GM12873 (cell line): ENCODE measurements around the gene SLC25A20.

Experiments used
- CTCF ChIP-seq: IDR thresholded peaks from 2 replicates; pipeline ENCODE4 v1.5.1; 2012; ENCODE audit warnings: low read depth, mild to moderate bottlenecking, moderate library complexity, low read length, control low read depth; ENCODE audit not compliant: insufficient read depth; ENCODE audit errors: missing control alignments

SLC25A20 gene

GRCh38 chr3:48896936-48897335, 1.7 kb downstream of the SLC25A20 start:
- TF ChIP-seq CTCF = no peak

GRCh38 chr3:48894516-48894915, 4.2 kb downstream of the SLC25A20 start:
- no peak for TF ChIP-seq CTCF

- TF ChIP-seq CTCF = no peak
Measured at GRCh38 chr3:48891606-48892005, 7.1 kb downstream of the SLC25A20 start.

GRCh38 chr3:48885753-48886152, 12.9 kb downstream of the SLC25A20 start:
- TF ChIP-seq CTCF = no peak

GRCh38 chr3:48881652-48882114, 17.0 kb downstream of the SLC25A20 start:
- no peak for TF ChIP-seq CTCF

- TF ChIP-seq CTCF = no peak
Measured at GRCh38 chr3:48881006-48881405, 17.7 kb downstream of the SLC25A20 start.

GRCh38 chr3:48879994-48880377, 18.7 kb downstream of the SLC25A20 start:
- TF ChIP-seq CTCF = no peak
